HEK293 (cell line): ENCODE measurements around the gene IRX2.

Source experiments
- CTCF ChIP-seq: fragments of 450-650 bp; formaldehyde crosslinking; IDR thresholded peaks from 2 replicates; pipeline ENCODE4 v1.5.1; 2016; ENCODE audit warnings: missing biosample characterization, missing genetic modification characterization
- HOXA7 ChIP-seq: sonication (generic); formaldehyde crosslinking; IDR thresholded peaks from 2 replicates; pipeline ENCODE4 v1.8.1; 2022; ENCODE audit warnings: missing genetic modification reagents, borderline replicate concordance
- KLF16 ChIP-seq: fragments of 450-650 bp; formaldehyde crosslinking; IDR thresholded peaks from 2 replicates; pipeline ENCODE4 v1.5.1; 2017; ENCODE audit warnings: missing biosample characterization, missing genetic modification characterization
- PRDM1 ChIP-seq: fragments of 450-650 bp; formaldehyde crosslinking; IDR thresholded peaks from 2 replicates; pipeline ENCODE4; 2016; ENCODE audit warnings: missing biosample characterization, missing genetic modification characterization
- REST ChIP-seq: fragments of 450-650 bp; formaldehyde crosslinking; IDR thresholded peaks from 2 replicates; pipeline ENCODE4 v1.5.1; 2016; ENCODE audit warnings: missing biosample characterization, missing genetic modification characterization
- SP2 ChIP-seq: fragments of 450-650 bp; formaldehyde crosslinking; IDR thresholded peaks from 2 replicates; pipeline ENCODE4 v1.5.1; 2016; ENCODE audit warnings: missing biosample characterization, missing genetic modification characterization
- ZNF398 ChIP-seq: fragments of 450-650 bp; formaldehyde crosslinking; IDR thresholded peaks from 2 replicates; pipeline ENCODE4 v1.5.1; 2017; ENCODE audit warnings: missing biosample characterization, missing genetic modification characterization
- ZNF555 ChIP-seq: fragments of 450-650 bp; formaldehyde crosslinking; conservative IDR thresholded peaks from 2 replicates; pipeline ENCODE4 v1.5.1; 2017; ENCODE audit warnings: missing biosample characterization, mild to moderate bottlenecking, missing genetic modification characterization, inconsistent platforms

GRCh38 chr5:2753452-2754420 is 2.3 kb upstream of the IRX2 start:
- TF ChIP-seq PRDM1 = no peak
- TF ChIP-seq ZNF398 (tag by site-specific recombination) = no peak
- no peak for TF ChIP-seq CTCF (tag by site-specific recombination)
- TF ChIP-seq REST (tag by site-specific recombination) = no peak
- no peak for TF ChIP-seq KLF16
- no peak for TF ChIP-seq ZNF555 (tag by site-specific recombination)
- no peak for TF ChIP-seq HOXA7
- TF ChIP-seq SP2 (tag by site-specific recombination) = no peak
